PFSK-1 (cell line): ENCODE results near the gene FRK.

ENCODE experiments used
- FOXP2 ChIP-seq: optimal IDR thresholded peaks from 2 replicates; pipeline ENCODE3; 2011; ENCODE audit warnings: borderline replicate concordance, control low read depth, inconsistent platforms; ENCODE audit not compliant: insufficient read depth; ENCODE audit errors: extremely low read length, extremely low read depth
- POLR2AphosphoS5 ChIP-seq: IDR thresholded peaks from 2 replicates; pipeline ENCODE4 v1.6.1; 2012; ENCODE audit warnings: low read depth, mild to moderate bottlenecking, control low read depth, low read length, moderate library complexity
- SIN3A ChIP-seq: IDR thresholded peaks from 2 replicates; pipeline ENCODE4 v1.6.1; 2012; ENCODE audit warnings: mild to moderate bottlenecking, low read length, moderate library complexity, borderline replicate concordance; ENCODE audit not compliant: insufficient read depth
- TAF1 ChIP-seq: IDR thresholded peaks from 2 replicates; pipeline ENCODE4 v1.6.1; 2012; ENCODE audit warnings: low read length, control low read depth, borderline replicate concordance; ENCODE audit not compliant: insufficient read depth
- TF ChIP-seq, protein P1 (sequence below), 2 experiments: IDR thresholded peaks; 2 replicates each; pipeline versions ENCODE4 v1.6.1 to v1.8.0; 2011 to 2012; ENCODE audit warnings: low read depth in 2 of 2, low read length in 2 of 2, control low read depth in 1 of 2, inconsistent platforms in 1 of 2, mild to moderate bottlenecking in 1 of 2, moderate library complexity in 1 of 2; ENCODE audit not compliant: insufficient read depth in 1 of 2

FRK gene

GRCh38 chr6:115934829-115935228 is 125.9 kb downstream of the FRK start:
- TF ChIP-seq SIN3A (no peak), FOXP2 (no peak), TAF1 (no peak), POLR2AphosphoS5 (no peak)
- TF ChIP-seq, protein P1, sequence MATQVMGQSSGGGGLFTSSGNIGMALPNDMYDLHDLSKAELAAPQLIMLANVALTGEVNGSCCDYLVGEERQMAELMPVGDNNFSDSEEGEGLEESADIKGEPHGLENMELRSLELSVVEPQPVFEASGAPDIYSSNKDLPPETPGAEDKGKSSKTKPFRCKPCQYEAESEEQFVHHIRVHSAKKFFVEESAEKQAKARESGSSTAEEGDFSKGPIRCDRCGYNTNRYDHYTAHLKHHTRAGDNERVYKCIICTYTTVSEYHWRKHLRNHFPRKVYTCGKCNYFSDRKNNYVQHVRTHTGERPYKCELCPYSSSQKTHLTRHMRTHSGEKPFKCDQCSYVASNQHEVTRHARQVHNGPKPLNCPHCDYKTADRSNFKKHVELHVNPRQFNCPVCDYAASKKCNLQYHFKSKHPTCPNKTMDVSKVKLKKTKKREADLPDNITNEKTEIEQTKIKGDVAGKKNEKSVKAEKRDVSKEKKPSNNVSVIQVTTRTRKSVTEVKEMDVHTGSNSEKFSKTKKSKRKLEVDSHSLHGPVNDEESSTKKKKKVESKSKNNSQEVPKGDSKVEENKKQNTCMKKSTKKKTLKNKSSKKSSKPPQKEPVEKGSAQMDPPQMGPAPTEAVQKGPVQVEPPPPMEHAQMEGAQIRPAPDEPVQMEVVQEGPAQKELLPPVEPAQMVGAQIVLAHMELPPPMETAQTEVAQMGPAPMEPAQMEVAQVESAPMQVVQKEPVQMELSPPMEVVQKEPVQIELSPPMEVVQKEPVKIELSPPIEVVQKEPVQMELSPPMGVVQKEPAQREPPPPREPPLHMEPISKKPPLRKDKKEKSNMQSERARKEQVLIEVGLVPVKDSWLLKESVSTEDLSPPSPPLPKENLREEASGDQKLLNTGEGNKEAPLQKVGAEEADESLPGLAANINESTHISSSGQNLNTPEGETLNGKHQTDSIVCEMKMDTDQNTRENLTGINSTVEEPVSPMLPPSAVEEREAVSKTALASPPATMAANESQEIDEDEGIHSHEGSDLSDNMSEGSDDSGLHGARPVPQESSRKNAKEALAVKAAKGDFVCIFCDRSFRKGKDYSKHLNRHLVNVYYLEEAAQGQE (IDR thresholded peaks at IDR 0.05; ENCODE audit: insufficient read depth in 1 of 2, low read depth in 2 of 2, low read length in 2 of 2), result no peak

- TF ChIP-seq FOXP2, result no peak
- TF ChIP-seq TAF1, result no peak
- no peak for TF ChIP-seq POLR2AphosphoS5
- TF ChIP-seq SIN3A, result no peak
- TF ChIP-seq, protein P1 (IDR thresholded peaks at IDR 0.05; ENCODE audit: insufficient read depth in 1 of 2, low read depth in 2 of 2, low read length in 2 of 2), result no peak
Observed at GRCh38 chr6:115934145-115934544, 126.5 kb downstream of the FRK start.

- TF ChIP-seq SIN3A, result no peak
Observed at GRCh38 chr6:115932481-115932880, 128.2 kb downstream of the FRK start.

DNA sequence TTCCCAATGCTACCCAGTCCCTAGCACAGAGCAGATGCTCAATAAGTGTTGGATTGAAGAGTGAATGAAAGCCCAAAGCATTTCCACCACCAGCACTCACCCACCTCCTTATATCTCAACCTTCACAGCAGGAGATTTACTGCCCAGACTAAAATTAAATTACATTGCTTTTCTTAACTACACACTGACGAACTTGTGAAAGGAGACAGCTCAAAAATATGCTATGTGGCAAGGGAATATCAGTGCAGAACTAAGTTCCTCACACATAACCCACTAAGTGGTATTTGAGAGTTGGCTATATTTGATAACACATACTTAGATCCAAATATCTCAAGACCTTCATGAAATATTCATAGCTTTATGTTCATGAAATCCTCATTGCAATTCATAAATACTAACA is 137.7 kb downstream of the FRK start:
- TF ChIP-seq, protein P1 (IDR thresholded peaks at IDR 0.05; ENCODE audit: insufficient read depth in 1 of 2, low read depth in 2 of 2, low read length in 2 of 2), result no peak

DNA sequence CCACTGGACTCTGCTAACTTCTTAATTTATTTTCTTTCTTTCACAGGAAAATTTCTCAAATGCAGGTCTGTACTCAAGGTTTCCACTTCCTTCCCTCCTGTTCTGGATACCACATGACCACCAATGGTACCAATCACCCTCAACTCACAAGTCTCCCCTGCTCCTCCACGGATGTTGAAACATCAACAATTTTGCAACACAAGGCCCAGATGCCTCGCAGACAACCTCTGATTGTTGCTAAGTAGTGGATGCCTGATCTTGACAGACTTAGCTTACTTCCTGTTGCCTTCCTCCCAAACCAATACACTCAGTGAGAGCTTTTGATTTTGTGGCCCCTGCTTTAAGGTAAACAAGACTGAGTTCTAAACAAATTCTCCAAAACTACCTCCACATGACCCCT is 146.6 kb downstream of the FRK start:
- TF ChIP-seq, protein P1 (IDR thresholded peaks at IDR 0.05; ENCODE audit: insufficient read depth in 1 of 2, low read depth in 2 of 2, low read length in 2 of 2), result no peak
- TF ChIP-seq SIN3A (no peak), FOXP2 (no peak), POLR2AphosphoS5 (no peak), TAF1 (no peak)

DNA sequence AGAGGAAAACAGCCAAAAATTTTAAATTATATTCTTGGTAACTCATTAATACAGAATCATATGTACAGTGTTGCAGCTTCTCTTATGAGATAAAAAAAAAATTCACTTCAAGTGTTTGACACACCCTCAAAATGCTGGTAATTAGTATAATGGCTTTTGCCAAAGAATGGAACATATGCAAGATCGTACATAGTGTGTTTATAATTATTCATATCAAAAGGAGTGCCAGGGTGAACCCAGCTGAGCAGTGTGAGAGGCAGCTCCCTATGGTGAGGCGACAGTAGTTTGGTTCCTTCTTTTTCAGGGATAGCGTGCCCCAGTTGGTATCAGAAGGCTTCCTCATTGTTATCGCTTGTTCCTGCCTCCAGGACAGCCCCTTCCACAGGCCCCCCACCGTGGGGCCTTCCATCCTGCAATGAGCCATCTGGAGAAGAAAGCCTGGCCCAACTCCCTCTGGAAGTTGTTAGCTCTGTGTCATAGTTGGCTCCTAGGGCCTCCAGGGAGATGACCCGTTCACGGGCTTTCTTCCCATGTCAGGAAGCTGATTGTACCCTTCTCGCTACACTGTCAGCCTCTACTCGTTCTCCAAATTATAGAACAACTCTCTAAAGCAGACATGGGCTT is 150.7 kb downstream of the FRK start:
- TF ChIP-seq FOXP2 (no peak), POLR2AphosphoS5 (no peak), TAF1 (no peak), SIN3A (no peak)
- TF ChIP-seq, protein P1 (IDR thresholded peaks at IDR 0.05; ENCODE audit: insufficient read depth in 1 of 2, low read depth in 2 of 2, low read length in 2 of 2), result no peak
